ENCODE measurements around the gene DNMT3B. TPM values are rescaled to one million over a fixed set of nuclear protein-coding genes. Genes with fewer than 3 reads are reported as not detected.
A peak's percentile ranks its signal among the peaks of the same experiment; 100 is the strongest.
"Not testable (repeated sequence)": the region's sequence is repeated elsewhere in the genome, so short reads cannot be mapped to it uniquely, and the experiment has no call there.

The DNMT3B gene
- total RNA-seq, 1 donor from 2014 or later = 15.4 TPM

GRCh38 chr20:32792316-32792715 lies 30.1 kb downstream of the DNMT3B start:
- Mint-ChIP-seq H3K36me3 (ENCODE audit: insufficient read depth) (peaks cover 2% of the 10 kb centered on the region), H3K9me3 (ENCODE audit: low read depth) (no peaks in the 10 kb centered on the region)

DNA sequence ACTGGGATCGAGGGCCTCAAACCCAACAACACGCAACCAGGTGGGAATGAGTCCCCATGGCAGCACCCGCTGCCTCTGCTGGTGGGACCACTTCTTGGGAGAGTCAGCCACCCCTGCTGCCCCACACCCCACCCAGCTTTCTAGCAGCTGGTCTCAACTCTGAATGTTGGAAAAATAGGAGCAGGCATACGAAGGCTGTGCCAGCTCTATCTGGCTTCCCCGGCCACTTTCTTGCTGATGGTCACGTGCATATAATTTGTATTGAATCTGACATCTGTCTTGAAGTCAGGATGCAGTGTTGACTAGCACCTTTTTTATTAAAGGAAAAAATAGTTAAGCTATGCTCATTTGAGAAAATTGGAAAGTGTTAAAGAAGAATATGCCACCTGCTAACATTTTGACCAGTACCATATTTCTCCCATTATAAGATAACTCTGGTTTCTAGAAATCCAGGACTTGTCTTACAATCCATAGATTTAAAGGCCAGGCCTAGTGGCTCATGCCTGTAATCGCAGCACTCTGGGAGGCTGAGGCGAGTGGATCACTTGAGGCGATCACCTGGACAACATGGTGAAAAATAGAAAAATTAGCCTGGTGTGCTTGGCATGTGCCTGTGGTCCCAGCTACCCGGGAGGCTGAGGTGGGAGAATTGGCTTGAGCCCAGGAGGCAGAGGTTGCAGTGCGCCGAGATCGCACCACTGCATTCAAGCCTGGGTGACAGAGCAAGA lies 30.7 kb downstream of the DNMT3B start:
- no peaks in the 10 kb centered on the region for H3K27me3 Mint-ChIP-seq
- H3K4me3 Mint-ChIP-seq (ENCODE audit: low read depth) = no peak overlapping the region

More at GRCh38 chr20:32792316-32792715, 30.1 kb downstream of the DNMT3B start:
- Mint-ChIP-seq H3K27ac (no peak overlapping the region), H3K4me1 (ENCODE audit: low read depth) (no peaks in the 10 kb centered on the region), H3K27me3 (no peaks in the 10 kb centered on the region), H3K4me3 (ENCODE audit: low read depth) (no peak overlapping the region)
- no peak for TF ChIP-seq CTCF (IDR thresholded peaks at IDR 0.05; ENCODE audit: unreplicated experiment)
- DNase-seq (ENCODE audit: low spot score, unreplicated experiment) = no peak

GRCh38 chr20:32796383-32796948 lies 34.3 kb downstream of the DNMT3B start:
- Mint-ChIP-seq H3K9me3 (ENCODE audit: low read depth) (no peaks in the 10 kb centered on the region), H3K4me3 (ENCODE audit: low read depth) (no peak overlapping the region), H3K27ac (peak overlapping the region; percentile 83), H3K4me1 (ENCODE audit: low read depth) (no peaks in the 10 kb centered on the region), H3K36me3 (ENCODE audit: insufficient read depth) (peaks cover 6% of the 10 kb centered on the region), H3K27me3 (no peaks in the 10 kb centered on the region)
- no peak for DNase-seq (ENCODE audit: low spot score, unreplicated experiment)
- TF ChIP-seq CTCF (IDR thresholded peaks at IDR 0.05; ENCODE audit: unreplicated experiment) = no peak

More for the DNA sequence above, 30.7 kb downstream of the DNMT3B start:
- Mint-ChIP-seq H3K27ac (no peak overlapping the region), H3K36me3 (ENCODE audit: insufficient read depth) (peaks cover 2% of the 10 kb centered on the region), H3K9me3 (ENCODE audit: low read depth) (no peaks in the 10 kb centered on the region), H3K4me1 (ENCODE audit: low read depth) (no peaks in the 10 kb centered on the region)
- TF ChIP-seq CTCF (IDR thresholded peaks at IDR 0.05; ENCODE audit: unreplicated experiment) = peak; percentile 24
- DNase-seq (ENCODE audit: low spot score, unreplicated experiment) = no peak

GRCh38 chr20:32796981-32797451 lies 34.8 kb downstream of the DNMT3B start:
- H3K4me1 Mint-ChIP-seq (ENCODE audit: low read depth) = no peaks in the 10 kb centered on the region
- no peaks in the 10 kb centered on the region for H3K9me3 Mint-ChIP-seq (ENCODE audit: low read depth)
- no peak for DNase-seq (ENCODE audit: low spot score, unreplicated experiment)
- H3K36me3 Mint-ChIP-seq (ENCODE audit: insufficient read depth) = peaks cover 6% of the 10 kb centered on the region
- TF ChIP-seq CTCF (IDR thresholded peaks at IDR 0.05; ENCODE audit: unreplicated experiment) = no peak
- H3K27ac Mint-ChIP-seq = peak overlapping the region; percentile 83
- H3K4me3 Mint-ChIP-seq (ENCODE audit: low read depth) = no peak overlapping the region
- H3K27me3 Mint-ChIP-seq = no peaks in the 10 kb centered on the region

GRCh38 chr20:32797571-32797970 lies 35.4 kb downstream of the DNMT3B start:
- not testable (repeated sequence) for H3K27me3 Mint-ChIP-seq; H3K9me3 Mint-ChIP-seq (ENCODE audit: low read depth); H3K27ac Mint-ChIP-seq; H3K4me3 Mint-ChIP-seq (ENCODE audit: low read depth); DNase-seq (ENCODE audit: low spot score, unreplicated experiment); H3K4me1 Mint-ChIP-seq (ENCODE audit: low read depth); H3K36me3 Mint-ChIP-seq (ENCODE audit: insufficient read depth)
